Activated T-cell treated with anti-CD3 and anti-CD28 coated beads for 4 hours (primary cell): ENCODE data around the gene CAMTA1.

Source experiments
- DNase-seq: peaks from one replicate; pipeline ENCODE4 v3.0.0-alpha.2; 2020

The CAMTA1 gene

DNA sequence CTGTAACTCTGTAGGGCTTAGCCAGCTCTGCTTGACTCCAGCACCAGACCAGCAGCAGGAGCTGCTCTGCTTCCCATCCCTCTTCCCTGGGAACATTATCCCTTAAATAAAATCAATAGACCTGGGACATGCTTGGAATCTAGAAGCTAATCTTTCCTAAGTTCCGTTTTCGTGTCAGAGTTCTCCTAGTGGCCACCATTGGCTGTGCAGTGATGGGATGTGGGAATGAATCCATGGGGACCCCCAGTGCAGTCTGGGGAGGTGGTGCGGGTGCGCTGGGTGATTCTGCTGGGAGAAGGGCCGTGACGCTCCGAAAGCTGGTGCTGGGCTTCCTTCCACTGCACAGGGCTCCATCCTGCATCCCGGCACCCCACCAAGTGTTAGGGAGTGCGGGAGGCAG, 202.7 kb downstream of the CAMTA1 start:
- no peak for DNase-seq

DNA sequence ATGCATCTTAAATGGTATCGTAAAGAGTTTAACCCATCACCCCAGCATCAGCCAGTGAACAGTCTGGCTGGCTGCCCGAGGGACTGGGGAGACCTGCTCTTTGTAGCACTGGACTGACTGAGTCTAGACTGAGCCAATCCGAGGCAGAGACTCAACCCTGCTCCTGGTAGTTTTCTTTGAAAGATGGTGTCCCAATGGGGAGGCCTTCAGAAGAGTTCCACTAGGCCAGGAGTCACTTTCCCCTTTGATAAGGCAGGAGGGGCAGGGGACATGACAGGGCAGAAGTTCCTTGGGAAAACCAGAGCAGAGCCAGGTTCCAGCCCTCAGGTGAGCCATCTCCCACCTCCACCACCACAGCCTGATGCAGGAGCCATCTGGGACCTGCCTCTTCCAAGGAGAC, 203.5 kb downstream of the CAMTA1 start:
- DNase-seq: no peak

DNA sequence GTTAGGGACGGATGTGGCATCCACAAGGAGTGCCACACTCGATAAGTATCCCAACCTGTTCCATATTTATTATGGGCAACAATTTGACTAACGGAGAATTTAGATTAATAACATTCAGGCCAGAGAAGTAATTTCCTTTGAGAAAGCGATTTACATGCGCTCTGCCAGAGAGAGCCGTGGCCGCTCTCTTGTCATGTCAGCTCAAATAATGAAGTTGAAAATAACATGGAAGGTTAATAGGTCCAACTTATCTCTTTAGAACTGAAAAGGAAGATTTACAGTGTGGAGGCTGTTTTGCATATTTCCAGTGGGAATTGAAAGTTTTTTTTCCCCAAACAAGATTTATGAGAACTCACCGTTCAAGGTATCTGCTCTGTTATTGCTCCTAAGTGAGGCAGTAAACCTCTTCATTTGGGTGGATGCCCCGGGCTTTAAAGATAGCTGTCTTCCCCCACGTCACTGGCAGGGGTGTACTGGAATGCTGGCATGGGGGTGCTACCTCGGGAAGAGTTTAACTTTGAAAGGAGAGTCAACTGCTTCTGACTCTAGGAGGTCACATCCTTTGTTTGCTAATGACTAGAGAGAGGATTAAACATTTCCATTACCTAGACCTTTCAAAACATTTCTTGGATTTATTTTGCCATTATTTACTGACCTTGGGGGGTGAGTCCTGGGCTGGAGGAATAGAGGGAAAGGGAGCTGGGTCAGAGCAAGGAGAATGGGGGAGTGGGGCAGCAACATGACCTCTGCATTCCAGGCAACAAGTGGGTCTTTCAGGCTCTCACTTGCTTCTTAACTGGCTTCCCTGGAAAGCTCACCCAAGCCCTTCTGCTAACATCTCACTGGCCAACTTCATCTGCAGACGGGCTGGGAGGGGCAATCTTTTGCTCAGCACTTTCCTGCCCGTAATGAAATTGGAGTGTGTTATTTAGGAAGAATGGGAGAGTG, 204.2 kb downstream of the CAMTA1 start:
- no peak for DNase-seq

DNA sequence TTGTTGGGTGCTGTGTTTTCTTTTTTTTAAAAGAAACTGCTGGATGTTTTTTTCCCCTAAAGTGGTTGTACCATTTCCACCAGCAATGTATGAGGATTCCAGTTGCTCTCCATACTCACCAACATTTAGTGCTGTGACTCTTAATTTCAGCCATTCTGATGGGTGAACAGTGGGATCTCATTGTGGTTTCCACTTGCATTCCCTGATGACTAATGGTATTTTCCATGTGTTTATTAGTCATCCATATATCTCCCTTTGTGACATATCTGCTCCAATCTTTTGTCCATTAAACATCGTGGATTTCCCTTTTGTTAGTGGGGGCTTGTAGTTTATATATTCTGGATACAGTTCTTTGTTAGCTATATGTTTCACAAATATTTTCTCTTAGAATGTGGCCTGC, 206.0 kb downstream of the CAMTA1 start:
- DNase-seq: no peak

DNA sequence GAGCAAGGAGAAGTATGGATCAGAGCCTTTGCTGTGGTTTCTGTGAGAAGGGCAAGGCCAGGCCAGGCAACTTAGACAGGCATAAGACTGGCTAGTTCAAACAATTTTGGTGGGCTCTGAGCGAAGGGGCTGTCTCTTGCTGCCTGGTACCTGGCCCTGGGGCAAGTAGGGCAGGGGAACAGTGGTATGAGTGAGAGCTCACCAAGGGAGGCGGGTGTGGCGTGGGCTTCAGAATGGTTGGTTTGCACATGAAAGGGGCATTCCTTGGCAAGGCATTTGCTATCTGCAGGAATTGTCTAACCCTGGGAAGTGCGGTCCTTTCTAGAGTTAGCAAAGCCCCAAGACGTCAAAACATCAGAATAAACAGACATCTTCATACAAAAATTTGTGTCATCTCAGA, 210.5 kb downstream of the CAMTA1 start:
- DNase-seq: no peak

DNA sequence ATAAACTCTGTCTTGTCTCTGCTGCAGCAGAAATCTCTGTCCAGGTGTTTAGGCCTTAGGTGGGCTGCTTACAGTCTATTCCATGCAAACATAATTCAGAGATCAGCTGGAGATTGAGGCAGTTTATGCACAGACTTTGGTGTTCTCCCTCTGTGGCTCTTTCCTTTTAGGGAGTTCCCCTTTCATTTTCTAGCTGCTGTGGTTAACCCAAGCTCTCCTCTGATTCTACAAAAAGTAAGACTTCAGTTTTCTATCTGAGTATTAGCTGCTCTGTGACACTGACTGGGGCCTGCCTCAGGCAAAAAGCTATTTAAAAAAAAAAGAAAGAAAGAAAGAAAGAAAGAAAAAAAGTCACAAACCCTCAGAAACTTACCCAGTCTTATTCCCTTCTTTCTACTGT, 211.1 kb downstream of the CAMTA1 start:
- no peak for DNase-seq

DNA sequence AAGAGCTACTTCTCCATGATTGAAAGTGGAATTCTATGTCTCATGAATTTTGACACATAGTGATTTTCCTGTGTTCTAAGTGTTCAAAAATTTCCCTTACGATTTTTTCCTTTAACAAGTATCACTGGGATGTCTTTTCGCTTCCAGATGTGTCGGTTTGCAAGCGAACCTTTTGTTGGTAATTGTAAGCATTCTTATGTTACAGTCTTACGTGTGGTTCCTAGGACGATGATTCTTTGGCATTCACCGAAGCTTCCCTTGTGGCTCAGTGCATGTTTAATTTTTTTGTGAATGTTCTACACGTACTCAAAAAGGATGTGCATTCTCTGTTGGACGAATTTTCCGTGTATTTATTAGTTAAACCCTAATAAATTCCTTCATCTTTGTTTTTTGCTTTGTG, 211.6 kb downstream of the CAMTA1 start:
- DNase-seq: no peak

DNA sequence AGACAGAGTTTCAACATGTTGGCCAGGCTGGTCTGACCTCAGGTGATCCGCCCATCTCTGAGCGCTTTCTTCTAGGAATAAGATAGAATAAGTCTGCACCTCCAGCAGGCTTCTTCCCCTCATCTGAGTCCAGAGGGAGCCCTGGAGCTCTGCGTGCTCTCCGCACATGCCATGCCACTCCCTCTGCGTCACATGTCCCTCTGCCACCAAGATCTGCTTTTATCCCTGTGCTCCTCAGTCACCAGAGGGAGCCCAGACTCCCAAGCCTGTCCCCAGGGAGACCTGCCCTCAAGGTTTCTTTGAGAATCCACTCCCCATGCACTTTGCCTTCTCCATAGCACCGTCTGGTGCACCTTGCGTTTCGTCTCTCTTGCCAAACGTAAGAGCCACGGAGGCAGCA, 213.0 kb downstream of the CAMTA1 start:
- no peak for DNase-seq

DNA sequence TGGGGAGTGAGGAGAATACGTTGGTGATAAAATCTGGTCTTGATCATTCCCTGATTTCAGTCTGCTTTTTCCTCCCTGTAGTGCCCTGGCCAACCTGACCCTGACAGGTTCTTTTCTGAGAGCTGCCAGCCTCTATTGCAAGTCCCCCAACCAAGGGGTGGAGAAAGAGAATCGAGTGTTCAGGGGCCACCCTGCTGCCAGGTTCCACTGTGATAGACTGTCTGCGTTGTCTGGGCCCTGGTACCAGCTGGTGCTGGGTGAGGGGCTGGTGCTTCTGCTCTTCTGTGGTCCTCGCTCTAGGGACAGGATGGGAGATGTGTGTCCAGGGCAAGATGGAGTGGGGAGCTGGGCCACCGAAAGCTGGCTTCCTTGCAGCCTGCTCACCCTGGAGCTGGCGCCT, 214.6 kb downstream of the CAMTA1 start:
- DNase-seq: no peak

DNA sequence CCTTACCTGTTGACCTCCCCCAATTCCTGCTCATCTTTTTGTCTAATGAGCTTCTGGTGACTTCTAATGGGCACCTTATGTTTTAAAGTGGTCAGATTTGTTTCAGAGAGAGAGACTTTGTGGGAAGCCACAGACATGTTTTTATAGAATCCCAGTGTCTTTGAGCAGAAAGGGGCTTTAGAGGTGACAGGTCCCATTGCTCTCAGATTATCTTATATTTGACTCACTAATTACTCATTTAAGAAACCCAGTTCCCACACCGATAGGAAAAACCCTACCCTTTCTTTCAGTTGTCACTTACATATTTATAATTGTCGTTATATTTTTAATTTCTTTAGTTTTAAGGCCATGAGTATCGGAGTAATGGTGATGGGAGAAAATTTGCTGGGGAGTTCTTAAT, 215.5 kb downstream of the CAMTA1 start:
- DNase-seq: no peak

DNA sequence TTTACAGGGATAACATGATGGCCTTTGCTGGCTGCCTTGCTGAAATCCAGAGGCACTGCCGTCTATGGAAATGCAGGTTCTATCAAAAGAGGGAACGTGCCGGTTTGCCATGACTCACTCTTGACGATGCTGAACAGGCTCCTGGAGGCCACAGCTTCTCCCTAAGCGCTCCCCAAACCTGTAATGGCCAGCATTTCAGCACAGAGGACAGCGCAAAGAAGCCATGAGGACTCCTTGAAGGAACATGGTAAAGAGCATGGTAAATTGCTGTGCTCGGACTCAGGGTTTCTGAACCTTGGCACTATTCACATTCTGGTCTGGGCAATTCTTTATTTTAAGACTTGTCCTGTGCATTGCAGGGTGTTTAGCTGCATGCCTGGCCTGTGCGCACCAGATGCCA, 217.5 kb downstream of the CAMTA1 start:
- no peak for DNase-seq

DNA sequence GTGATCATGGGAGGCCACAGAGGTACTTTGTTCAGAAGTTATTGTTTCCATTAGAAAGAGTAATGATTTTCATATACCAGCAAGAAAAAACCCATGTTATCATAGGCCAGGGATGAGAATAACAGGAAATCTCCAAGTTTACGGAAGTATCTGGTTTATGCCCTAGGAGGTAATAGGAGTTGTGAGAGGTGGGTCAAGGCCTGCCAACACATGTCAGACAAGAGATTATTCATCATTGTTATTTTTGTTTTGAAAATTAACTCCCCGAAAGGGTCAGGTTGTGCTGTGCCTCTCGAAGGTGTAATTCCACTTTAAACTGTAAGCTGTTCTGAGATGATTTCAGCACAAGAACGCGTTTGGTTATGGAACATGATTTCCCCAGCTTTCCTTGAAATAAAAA, 218.4 kb downstream of the CAMTA1 start:
- no peak for DNase-seq

DNA sequence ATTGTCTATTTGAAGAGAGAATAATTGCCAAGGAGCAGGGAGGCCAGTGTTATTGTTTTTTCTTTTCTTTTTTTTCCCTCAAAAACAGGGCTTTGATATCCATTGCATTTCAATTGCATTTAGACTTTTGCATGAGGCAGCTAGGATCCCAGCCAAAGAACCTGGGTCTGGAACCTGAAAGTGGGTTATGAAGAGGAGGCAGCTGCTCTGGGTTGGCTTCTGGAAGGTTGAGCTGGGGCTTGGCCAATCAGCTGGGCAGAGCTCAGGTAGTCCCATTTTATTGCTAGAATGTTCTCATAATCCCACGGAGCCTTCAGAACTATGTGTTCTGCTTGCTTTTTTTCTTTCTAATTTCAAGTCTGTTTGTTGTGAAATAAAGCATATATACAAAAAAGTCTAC, 218.9 kb downstream of the CAMTA1 start:
- DNase-seq: no peak

DNA sequence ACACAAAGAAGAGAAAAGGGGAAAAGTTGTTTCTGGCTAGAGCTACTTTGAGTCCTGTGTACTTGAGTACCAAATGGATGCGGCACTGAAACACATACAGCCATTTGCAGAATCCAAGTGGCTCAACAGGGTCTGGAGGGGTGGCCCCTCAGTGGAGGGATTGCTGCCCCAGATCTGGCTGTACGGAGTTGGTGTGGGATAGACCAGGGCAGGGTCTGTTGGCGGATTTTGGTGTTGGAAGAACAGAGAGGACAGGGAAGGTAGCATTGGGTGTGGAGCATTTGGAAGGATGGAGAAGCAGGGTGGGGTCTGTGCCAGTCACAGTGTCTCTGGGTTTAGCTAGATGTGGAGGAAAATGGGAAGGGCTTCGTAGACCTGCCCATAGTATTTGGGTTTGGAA, 220.5 kb downstream of the CAMTA1 start:
- no peak for DNase-seq

DNA sequence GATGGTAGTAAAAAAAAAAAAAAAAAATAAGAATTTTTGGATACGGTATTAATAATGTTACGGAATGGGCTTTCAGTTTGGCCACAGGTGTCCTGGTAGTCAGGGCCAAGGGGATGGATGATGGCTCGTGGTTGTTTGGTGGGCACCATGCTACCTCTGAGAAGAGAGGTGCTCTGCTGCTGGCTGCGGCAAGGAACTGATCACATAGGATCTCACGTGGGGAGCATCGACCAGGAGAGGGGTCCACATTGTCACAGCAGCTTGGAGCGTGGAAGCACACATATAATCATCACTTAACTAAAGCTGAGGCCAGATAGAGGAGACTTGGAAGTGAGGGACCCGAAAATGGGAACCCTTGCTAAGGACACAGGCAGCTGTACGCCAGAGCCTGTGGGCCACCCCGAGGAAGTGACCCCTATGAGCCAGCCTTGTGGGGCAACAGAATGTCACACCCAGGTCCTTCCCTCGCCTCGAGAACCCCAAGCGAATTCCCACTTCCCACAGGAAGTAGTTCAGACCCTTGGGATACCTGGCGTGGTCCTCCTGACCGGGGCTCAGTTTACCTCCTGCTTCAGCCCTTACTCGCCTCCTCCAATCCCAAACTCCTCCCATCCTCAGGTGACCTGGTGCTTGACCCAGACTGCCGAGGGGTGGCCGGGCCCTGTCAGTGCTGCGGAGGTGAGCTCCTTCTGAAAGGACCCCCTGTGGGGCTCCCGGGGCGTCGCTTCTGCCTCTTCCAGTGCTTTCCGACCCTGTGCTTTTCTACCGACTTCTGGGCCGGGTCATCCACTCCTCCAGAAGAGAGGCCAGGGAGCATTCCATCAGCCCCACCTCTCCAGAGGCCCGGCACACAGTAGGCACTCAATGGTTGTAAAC, 222.0 kb downstream of the CAMTA1 start:
- DNase-seq: no peak

DNA sequence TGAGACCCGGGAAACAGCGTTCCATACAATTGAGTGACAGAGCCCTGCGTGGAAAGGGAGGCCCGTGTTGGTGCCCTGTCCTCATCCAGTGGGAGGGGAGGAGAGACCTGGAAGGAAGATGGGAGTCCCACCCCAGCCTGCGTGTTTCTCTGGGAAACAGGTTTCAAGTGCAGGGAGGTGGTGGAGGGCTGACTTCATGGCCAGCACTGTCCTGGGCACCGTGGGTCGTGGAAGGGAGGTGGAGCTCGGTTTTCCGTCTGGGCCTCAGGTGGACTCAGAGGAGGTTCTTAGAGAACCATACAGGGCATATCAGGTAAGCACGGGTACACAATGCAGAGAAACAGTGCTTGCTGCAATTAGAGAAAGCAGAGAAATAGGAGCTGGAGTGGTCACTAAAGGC, 222.6 kb downstream of the CAMTA1 start:
- no peak for DNase-seq

DNA sequence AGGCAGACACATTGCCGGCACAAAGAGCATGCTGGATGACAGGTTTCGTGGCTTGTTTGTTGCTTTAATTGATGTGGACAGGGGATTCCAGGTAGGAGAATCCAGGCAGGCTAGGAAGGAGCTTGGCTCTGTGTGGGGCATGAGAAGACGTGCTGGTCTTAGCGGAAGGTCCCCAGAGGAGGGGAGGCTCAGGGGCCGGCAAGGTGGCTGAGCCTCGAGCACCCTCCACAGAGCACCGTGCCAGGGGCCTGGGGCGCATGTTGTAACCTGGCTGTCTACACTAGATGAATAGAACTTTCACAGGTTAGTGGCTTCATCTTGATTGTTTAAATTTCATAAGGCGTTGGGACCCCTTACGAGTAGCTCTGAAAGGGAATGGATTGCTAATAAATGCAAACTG, 223.1 kb downstream of the CAMTA1 start:
- DNase-seq: no peak

DNA sequence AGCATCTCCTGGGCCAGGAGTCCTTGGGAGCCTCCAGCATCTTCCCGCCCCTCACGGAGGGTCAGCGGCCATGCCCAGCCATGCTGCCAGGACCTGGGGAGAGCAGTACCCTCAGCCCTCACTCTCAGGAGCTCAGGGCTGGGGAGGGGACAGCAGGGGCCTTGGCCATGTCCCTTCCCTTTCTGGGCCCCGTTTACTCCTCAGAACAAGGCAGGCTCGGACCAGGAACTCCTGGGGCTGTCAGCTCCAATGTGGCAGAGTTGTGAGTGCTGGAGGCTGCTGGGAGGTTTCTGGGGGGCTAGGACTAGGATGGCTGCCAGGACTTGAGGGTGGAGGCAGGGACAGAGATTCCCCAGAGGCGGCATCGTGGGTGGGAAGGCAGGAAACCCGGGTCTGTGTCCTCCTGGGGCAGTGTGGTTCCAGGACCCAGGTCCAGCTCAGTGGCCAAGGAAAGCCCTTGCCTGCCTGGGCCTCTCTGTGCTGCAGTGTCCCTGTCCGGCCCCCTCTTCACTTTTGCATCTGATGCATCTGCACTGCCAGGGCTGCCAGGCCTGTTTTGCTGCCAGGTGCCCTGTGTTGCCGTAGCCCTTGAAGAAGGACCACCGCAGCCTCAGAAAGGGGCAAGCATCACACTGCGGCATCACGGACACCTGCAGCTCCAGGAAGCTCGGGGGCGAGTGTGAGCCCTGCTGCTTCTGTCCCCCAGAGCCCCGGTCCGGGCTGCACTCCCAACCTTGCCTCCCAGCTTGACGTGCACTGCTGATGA, 223.9 kb downstream of the CAMTA1 start:
- no peak for DNase-seq

DNA sequence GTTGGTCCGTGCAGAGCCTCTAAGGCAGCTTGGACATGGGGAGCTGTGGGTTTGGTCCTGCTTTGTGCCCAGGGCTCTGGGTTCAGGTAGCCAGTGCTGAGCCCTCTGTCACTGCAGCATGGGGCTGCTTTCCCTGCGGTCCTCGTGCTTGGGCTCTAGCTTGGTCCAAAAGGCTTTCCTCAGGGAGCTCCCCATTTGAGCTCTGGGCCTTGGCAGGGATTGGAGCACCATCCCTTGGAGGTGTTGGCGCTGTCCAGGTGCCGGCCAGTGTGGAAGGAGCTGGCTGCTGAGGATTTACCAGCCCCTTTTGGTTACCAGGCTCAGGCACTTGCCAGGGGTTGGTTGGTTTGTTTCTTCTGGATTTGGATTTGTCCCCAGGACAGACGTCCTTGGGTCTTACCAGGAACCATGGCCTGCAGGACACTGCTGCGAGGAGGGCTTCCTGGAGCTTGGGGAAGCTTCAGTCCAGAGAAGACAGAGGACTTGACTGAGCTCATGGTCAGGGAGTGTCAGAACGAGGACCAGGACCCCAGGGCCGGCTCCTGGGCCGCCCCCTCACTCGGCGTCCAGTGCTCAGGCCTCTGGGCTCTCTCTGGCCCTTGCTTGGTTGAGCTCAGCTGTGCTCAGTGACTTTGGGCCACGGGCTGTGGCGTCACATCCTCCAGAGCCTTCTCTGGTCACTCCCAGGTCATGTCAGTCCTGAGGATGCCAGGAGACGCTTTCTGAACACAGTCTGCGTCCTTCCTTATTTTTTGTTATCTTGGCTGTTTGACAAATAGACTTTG, 224.7 kb downstream of the CAMTA1 start:
- no peak for DNase-seq

DNA sequence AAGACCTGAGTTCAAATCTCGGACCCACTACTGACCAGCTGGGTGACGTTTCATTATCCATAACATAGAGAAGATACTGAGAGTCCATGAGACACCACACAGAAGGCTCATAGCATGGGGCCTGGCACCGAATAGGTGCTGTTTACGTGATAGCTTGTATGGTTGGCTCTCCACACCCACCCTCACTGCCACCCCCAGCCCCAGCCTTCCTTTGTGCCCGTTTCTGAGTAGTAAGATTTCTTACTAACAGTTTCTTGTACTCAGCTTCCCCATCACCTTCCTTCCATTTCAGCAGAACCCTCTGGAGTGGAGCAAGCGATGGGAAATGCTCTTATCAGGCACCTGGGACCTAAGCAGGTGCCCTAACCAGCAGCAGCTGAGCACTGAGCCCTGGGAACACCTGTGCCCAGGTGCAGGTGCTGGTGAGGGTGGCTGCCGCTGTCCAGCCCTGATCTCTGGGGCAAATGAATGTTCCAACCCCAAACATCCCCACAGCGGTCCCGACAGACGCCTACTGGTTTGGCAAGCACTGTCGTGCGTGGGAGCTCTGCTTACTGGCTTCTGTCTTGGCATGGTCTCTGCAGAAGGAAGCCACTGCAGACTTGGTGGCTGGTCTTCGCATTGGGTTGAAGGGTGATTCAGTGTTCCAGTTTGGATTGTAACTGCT, 225.4 kb downstream of the CAMTA1 start:
- DNase-seq: no peak

DNA sequence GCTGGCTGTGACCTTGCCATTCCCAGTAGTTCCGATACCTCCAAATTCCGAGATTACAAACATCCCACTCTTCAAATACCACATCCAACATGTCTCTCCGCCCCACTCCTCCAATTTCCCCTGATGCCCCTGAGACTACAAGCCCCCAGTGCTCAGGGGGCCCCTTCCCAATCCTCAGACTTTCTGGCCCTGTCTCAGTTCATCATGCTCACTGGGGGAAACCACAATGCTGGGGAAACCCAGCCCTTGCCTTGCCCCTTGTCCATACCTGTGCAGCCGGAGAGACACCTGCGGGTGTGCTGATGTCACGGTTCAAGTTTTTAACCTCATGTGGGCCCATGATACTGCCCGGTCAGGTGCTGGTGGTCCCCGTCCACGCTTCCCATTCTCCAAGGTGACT, 226.6 kb downstream of the CAMTA1 start:
- no peak for DNase-seq

DNA sequence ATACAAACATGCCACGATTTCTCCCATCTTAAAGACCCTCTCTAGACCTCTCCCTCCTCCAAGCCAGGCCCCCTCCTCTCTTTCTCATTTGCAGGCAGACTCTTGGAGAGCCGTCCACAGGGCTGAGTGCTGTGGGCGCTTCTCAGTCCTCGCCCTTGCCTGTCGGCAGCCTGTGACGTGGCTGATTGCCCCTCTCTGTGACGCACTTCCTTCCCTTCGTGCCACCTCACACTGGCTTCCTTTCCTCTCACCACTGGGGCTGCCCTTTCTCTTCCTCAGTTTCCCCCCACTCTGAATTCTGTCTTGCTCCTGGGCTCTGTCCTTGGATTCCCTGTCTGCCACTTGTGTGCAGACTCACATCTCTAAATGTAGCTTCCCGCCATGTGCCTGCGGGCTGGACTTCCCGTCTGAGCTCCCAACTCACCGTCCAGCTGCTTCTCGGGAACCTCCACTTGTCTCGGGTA, 227.2 kb downstream of the CAMTA1 start:
- DNase-seq: no peak
